IMR-90 (cell line): ENCODE results near the gene SGSH. TPM values are rescaled to one million over a fixed set of nuclear protein-coding genes. Genes with fewer than 3 reads are reported as not detected.

Experiments
- ATAC-seq: fragments of 200-7000 bp; cut with Tn5 transposase; 2 replicates; pipeline ENCODE4 v1.9.1; 2020; ENCODE audit warnings: low read depth, mild to moderate bottlenecking, moderate library complexity
- BruUV-seq: library from RNA; stranded (reverse); fragments of 400-500 nt; replicated peaks from 2 replicates; lab custom pipeline; 2021; lab: Mats Ljungman, UMichigan
- CTCF ChIA-PET: fragments of 300-600 bp; formaldehyde crosslinking; extraction: SDS; loops from one replicate; lab custom pipeline; 2021; ENCODE audit warnings: antibody characterized with exemption; lab: Yijun Ruan, JAX
- POLR2A ChIA-PET: fragments of 300-600 bp; sonication (Branson Sonifier 250); formaldehyde crosslinking; loops from one replicate; lab custom pipeline; 2022; ENCODE audit warnings: antibody characterized with exemption; ENCODE audit not compliant: unreplicated experiment; lab: Charles Lee
- DNase-seq: peaks from one replicate; pipeline ENCODE4 v3.0.0; 2013
- H2AFZ ChIP-seq: replicated peaks from 2 replicates; pipeline ENCODE3; 2013; ENCODE audit warnings: low read length, mild to moderate bottlenecking; ENCODE audit not compliant: poor library complexity
- H2AK5ac ChIP-seq: 2 replicates; pipeline ENCODE4 v1.6.1; 2013; ENCODE audit warnings: low read depth, low read length, inconsistent platforms
- H2AK9ac ChIP-seq: replicated peaks from 2 replicates; pipeline ENCODE3; 2013; ENCODE audit warnings: mild to moderate bottlenecking, low read depth, low read length, moderate library complexity; ENCODE audit not compliant: poor library complexity
- H2BK120ac ChIP-seq: 2 replicates; pipeline ENCODE4 v1.6.1; 2013; ENCODE audit warnings: low read depth, low read length, inconsistent platforms
- H2BK15ac ChIP-seq: 3 replicates; pipeline ENCODE4 v1.6.1; 2013; ENCODE audit warnings: low read depth, low read length, inconsistent platforms
- H2BK20ac ChIP-seq: 2 replicates; pipeline ENCODE4 v1.6.1; 2013; ENCODE audit warnings: low read depth, mild to moderate bottlenecking, inconsistent platforms, low read length, moderate library complexity
- H2BK5ac ChIP-seq: 2 replicates; pipeline ENCODE4 v1.6.1; 2013; ENCODE audit warnings: mild to moderate bottlenecking, low read depth, low read length, inconsistent platforms; ENCODE audit not compliant: poor library complexity, severe bottlenecking
- H3K14ac ChIP-seq: replicated peaks from 2 replicates; pipeline ENCODE4 v1.6.1; 2013; ENCODE audit warnings: low read depth, low read length, inconsistent platforms
- H3K18ac ChIP-seq: 2 replicates; pipeline ENCODE4 v1.6.1; 2013; ENCODE audit warnings: low read depth, low read length, control low read depth
- H3K23ac ChIP-seq: 2 replicates; pipeline ENCODE4 v1.6.1; 2013; ENCODE audit warnings: low read depth, low read length, inconsistent platforms
- H3K27ac ChIP-seq: 2 replicates; pipeline ENCODE4 v1.5.1; 2013; ENCODE audit warnings: mild to moderate bottlenecking, control low read depth, low read length; ENCODE audit not compliant: insufficient read depth
- H3K27me3 ChIP-seq: 2 replicates; pipeline ENCODE4 v1.6.1; 2013; ENCODE audit warnings: low read length; ENCODE audit not compliant: control insufficient read depth, insufficient read depth
- H3K36me3 ChIP-seq: 2 replicates; pipeline ENCODE4 v1.6.1; 2013; ENCODE audit warnings: low read length, mixed read lengths; ENCODE audit not compliant: control insufficient read depth, insufficient read depth
- H3K4ac ChIP-seq: 2 replicates; pipeline ENCODE4 v1.6.1; 2013; ENCODE audit warnings: low read depth, low read length, inconsistent platforms
- H3K4me1 ChIP-seq: 2 replicates; pipeline ENCODE4 v1.6.1; 2013; ENCODE audit warnings: low read length, mixed read lengths; ENCODE audit not compliant: control insufficient read depth, insufficient read depth
- H3K4me2 ChIP-seq: 2 replicates; pipeline ENCODE4 v1.6.1; 2013; ENCODE audit warnings: low read depth, mild to moderate bottlenecking, control low read depth, low read length, moderate library complexity
- H3K4me3 ChIP-seq: 2 replicates; pipeline ENCODE4 v1.5.1; 2013; ENCODE audit warnings: low read depth, mild to moderate bottlenecking, control low read depth, low read length, moderate library complexity; ENCODE audit not compliant: insufficient read depth
- H3K56ac ChIP-seq: 2 replicates; pipeline ENCODE4 v1.6.1; 2013; ENCODE audit warnings: low read length, inconsistent platforms; ENCODE audit not compliant: insufficient read depth; ENCODE audit errors: extremely low read depth
- H3K79me1 ChIP-seq, 2 experiments: 2 replicates each; pipeline ENCODE4 v1.6.1; 2013; ENCODE audit warnings: low read length in 2 of 2, inconsistent platforms in 1 of 2, low read depth in 1 of 2
- H3K9ac ChIP-seq: 2 replicates; pipeline ENCODE4 v1.6.1; 2013; ENCODE audit warnings: low read depth, low read length, control low read depth
- H3K9me1 ChIP-seq: 2 replicates; pipeline ENCODE4 v1.6.1; 2013; ENCODE audit warnings: low read length, inconsistent platforms; ENCODE audit not compliant: insufficient read depth
- H3K9me3 ChIP-seq: 2 replicates; pipeline ENCODE4 v1.6.1; 2013; ENCODE audit warnings: low read length; ENCODE audit not compliant: control insufficient read depth, insufficient read depth
- H4K20me1 ChIP-seq: 2 replicates; pipeline ENCODE4 v1.6.1; 2013; ENCODE audit warnings: low read length, inconsistent platforms; ENCODE audit not compliant: insufficient read depth
- H4K5ac ChIP-seq: 2 replicates; pipeline ENCODE4 v1.6.1; 2013; ENCODE audit warnings: mild to moderate bottlenecking, low read depth, low read length, control low read depth
- H4K8ac ChIP-seq, 2 experiments: 2 replicates each; pipeline ENCODE4 v1.6.1; 2013; ENCODE audit warnings: low read depth in 2 of 2, low read length in 2 of 2, control low read depth in 1 of 2, inconsistent platforms in 1 of 2
- H4K91ac ChIP-seq: 2 replicates; pipeline ENCODE4 v1.6.1; 2013; ENCODE audit warnings: low read depth, low read length, inconsistent platforms; ENCODE audit not compliant: insufficient read depth
- BHLHE40 ChIP-seq: fragments of 150-350 bp; IDR thresholded peaks from 2 replicates; pipeline ENCODE4 v1.6.1; 2016; ENCODE audit warnings: mild to moderate bottlenecking, low read depth, low read length
- FOS ChIP-seq: fragments of 150-350 bp; IDR thresholded peaks from 2 replicates; pipeline ENCODE4 v1.6.1; 2016; ENCODE audit warnings: low read depth, low read length
- MAFK ChIP-seq: IDR thresholded peaks from 2 replicates; pipeline ENCODE4 v1.6.1; 2012; ENCODE audit warnings: low read depth, low read length, improper control_type of control experiment
- RAD21 ChIP-seq: IDR thresholded peaks from 2 replicates; pipeline ENCODE4 v1.6.1; 2012; ENCODE audit warnings: low read length, improper control_type of control experiment
- RCOR1 ChIP-seq: IDR thresholded peaks from 2 replicates; pipeline ENCODE4 v1.6.1; 2012; ENCODE audit warnings: mild to moderate bottlenecking, low read length, improper control_type of control experiment; ENCODE audit not compliant: insufficient replicate concordance
- RFX5 ChIP-seq: IDR thresholded peaks from 2 replicates; pipeline ENCODE4 v1.8.0; 2012; ENCODE audit warnings: low read depth, mild to moderate bottlenecking, low read length, moderate library complexity
- USF2 ChIP-seq: fragments of 150-350 bp; IDR thresholded peaks from 2 replicates; pipeline ENCODE4 v1.6.1; 2017; ENCODE audit warnings: mild to moderate bottlenecking, antibody characterized with exemption, low read length, low read depth
- WGBS, 2 experiments: methylation state at CpG; one replicate each; pipeline versions ENCODE4 v1.1.5 to v1.1.7; 2013; ENCODE audit warnings: missing lambda C conversion rate in 2 of 2; ENCODE audit not compliant: insufficient read length in 1 of 2; ENCODE audit errors: extremely low coverage in 2 of 2; 5-methylcytosine and 5-hydroxymethylcytosine counted together
- dilution Hi-C: fragments of 300-500 bp; cut with HindIII; formaldehyde crosslinking; loops from one replicate; pipeline ENCODE4 v1.14.3; 2018; ENCODE audit warnings: low sequenced_read_pairs; ENCODE audit not compliant: unreplicated experiment
- in situ Hi-C: fragments of 300-500 bp; cut with MboI; formaldehyde crosslinking; loops from 3 replicates; pipeline ENCODE4 v1.14.3; 2019; ENCODE audit warnings: low sequenced_read_pairs, inconsistent platforms, mixed read lengths
- intact Hi-C: fragments of 100-400 bp; cut with micrococcal nuclease; formaldehyde crosslinking; loops from 2 replicates; pipeline ENCODE4 v1.10.0; 2022
- polyA plus RNA-seq, 3 experiments: library from polyadenylated mRNA; depleted of rRNA; stranded (reverse); fragments of >200 nt; gene quantifications; 2 replicates each; pipeline ENCODE4 v1.2.3, GENCODE V29; 2012; ENCODE audit warnings: low replicate concordance in 1 of 3
- total RNA-seq: library from RNA; depleted of rRNA; stranded (reverse); fragments of >200 nt; gene quantifications from 2 replicates; pipeline ENCODE4 v1.2.3, GENCODE V29; 2012

Gene SGSH
- total and polyA plus RNA-seq, 2 of the 4 experiments (the other 2 are of a cell fraction): 3.0 to 41.5 TPM

GRCh38 chr17:80219763-80220053 lies 425 bp downstream of the SGSH start:
- peak overlapping the region; percentile 70 for H3K4ac ChIP-seq
- dilution Hi-C loops: no loop called here
- peak overlapping the region; percentile 34 for H3K56ac ChIP-seq
- peaks cover 35% of the 10 kb centered on the region for H3K36me3 ChIP-seq
- peak overlapping the region; percentile 71 for H3K14ac ChIP-seq
- H3K4me2 ChIP-seq: peak overlapping the region; percentile 83
- peak overlapping the region; percentile 95 for H2AFZ ChIP-seq
- in situ Hi-C loops: no loop called here
- peak overlapping the region; percentile 32 to 37; a peak in 1 of 4 replicates for H4K8ac ChIP-seq
- no peak for TF ChIP-seq MAFK
- no peak for TF ChIP-seq RCOR1
- TF ChIP-seq USF2: no peak
- no peak for TF ChIP-seq RFX5
- no peak for TF ChIP-seq RAD21
- TF ChIP-seq FOS: no peak
- no peak for TF ChIP-seq BHLHE40
- H3K4me1 ChIP-seq: peaks cover 6% of the 10 kb centered on the region; the same call in 1 of the 2 replicates
- H3K9ac ChIP-seq: peak overlapping the region; percentile 78
- peak overlapping the region; percentile 50; the same call in 1 of the 2 replicates for H4K91ac ChIP-seq
- peak overlapping the region; percentile 76 for H2AK5ac ChIP-seq
- peaks cover 30% of the 10 kb centered on the region for H4K20me1 ChIP-seq
- H3K9me3 ChIP-seq: no peaks in the 10 kb centered on the region
- ATAC-seq (no peak; the same call in 1 of the 2 replicates), DNase-seq (no peak)
- CTCF ChIA-PET: interaction anchor here (0.6 kb wide), 1 partner anchor 118 kb away, joined by 3 read pairs; the partner anchor contains the start of gene GAA
- peaks cover 22 to 65% of the 10 kb centered on the region in 2 experiments for H3K79me1 ChIP-seq
- intact Hi-C loops: loop anchor here (1.0 to 5.0 kb wide), 3 partner anchors 43 to 137 kb away; partner anchors contain the start of genes EIF4A3 and RNF213
- H2BK120ac ChIP-seq: peak overlapping the region; percentile 44; the same call in 1 of the 2 replicates
- no TSS peak for BruUV-seq
- H3K27ac ChIP-seq: peak overlapping the region; percentile 67
- H3K4me3 ChIP-seq: peak overlapping the region; percentile 67
- peak overlapping the region; percentile 39 for H3K23ac ChIP-seq
- H4K5ac ChIP-seq: peak overlapping the region; percentile 16
- no peaks in the 10 kb centered on the region for H3K27me3 ChIP-seq
- H2BK5ac ChIP-seq: peak overlapping the region; percentile 52
- 0% methylated on average over 3 of the region's 5 CpGs; no CpG with 5 or more reads in 1 of the 2 experiments for whole genome bisulfite sequencing, 2 experiments
- POLR2A ChIA-PET: interaction anchor here (0.6 kb wide), 1 partner anchor 72 kb away, joined by 7 read pairs; no protein-coding TSS in a partner anchor
- H2AK9ac ChIP-seq: peak overlapping the region; percentile 97
- H2BK20ac ChIP-seq: 0 out of 2 replicates have a peak overlapping the region, but pooled peaks have one; percentile 28
- peaks cover 30% of the 10 kb centered on the region for H3K9me1 ChIP-seq
- H3K18ac ChIP-seq: peak overlapping the region; percentile 12
- H2BK15ac ChIP-seq: no peak overlapping the region
